Vagina (tissue), 2 donors: ENCODE data around the gene UNC5CL.

Experiments
- CTCF ChIP-seq, 3 experiments: fragments of 450-650 bp in 2 of 3; fragments of 200-600 bp in 1 of 3; sonication (generic) in 1 of 3; IDR thresholded peaks; one replicate each; pipeline ENCODE4 v1.5.1; 2017 to 2019; ENCODE audit warnings: antibody characterized with exemption in 3 of 3, mild to moderate bottlenecking in 2 of 3, moderate library complexity in 2 of 3
- POLR2A ChIP-seq, 2 donors: fragments of 450-650 bp; IDR thresholded peaks; one replicate each; pipeline ENCODE4 v1.6.1; 2017; ENCODE audit warnings: antibody characterized with exemption in 2 of 2, mild to moderate bottlenecking in 2 of 2, moderate library complexity in 2 of 2
- POLR2AphosphoS5 ChIP-seq, 2 donors: sonication (generic); formaldehyde crosslinking; IDR thresholded peaks; one replicate each; pipeline ENCODE4 v1.9.0; 2017; ENCODE audit warnings: antibody characterized with exemption in 2 of 2, mild to moderate bottlenecking in 2 of 2, low read depth in 1 of 2; ENCODE audit not compliant: insufficient read depth in 1 of 2

GRCh38 chr6:40989204-40990169 is 49.5 kb downstream of the UNC5CL start:
- TF ChIP-seq CTCF (IDR thresholded peaks at IDR 0.05) (no peak), POLR2A (IDR thresholded peaks at IDR 0.05) (no peak), POLR2AphosphoS5 (IDR thresholded peaks at IDR 0.05; ENCODE audit: insufficient read depth in 1 of 2, low read depth in 1 of 2) (no peak)
